Smooth muscle cell (in vitro differentiated cells): ENCODE measurements around the gene TBC1D5. TPM values are rescaled to one million over a fixed set of nuclear protein-coding genes. Genes with fewer than 3 reads are reported as not detected.
"Not testable (repeated sequence)": the region's sequence is repeated elsewhere in the genome, so short reads cannot be mapped to it uniquely, and the experiment has no call there.

Experiments used
- DNase-seq: peaks from one replicate; lab custom pipeline; 2025; ENCODE audit not compliant: unreplicated experiment; lab: John Stamatoyannopoulos, UW
- H2AFZ ChIP-seq: fragments of 200-600 bp; sonication (generic); 2 replicates; pipeline ENCODE4 v1.6.0; 2016; ENCODE audit warnings: antibody characterized with exemption, low read depth, mild to moderate bottlenecking
- H3F3A ChIP-seq: fragments of 200-600 bp; sonication (generic); 2 replicates; pipeline ENCODE4 v1.6.0; 2017; ENCODE audit warnings: antibody characterized with exemption, low read depth
- H3K27ac ChIP-seq: fragments of 200-600 bp; sonication (generic); 2 replicates; pipeline ENCODE4 v1.5.1; 2016; ENCODE audit warnings: low read depth, mild to moderate bottlenecking
- H3K27me3 ChIP-seq: fragments of 200-600 bp; sonication (generic); 2 replicates; pipeline ENCODE4 v1.6.1; 2016; ENCODE audit warnings: low read depth, mild to moderate bottlenecking
- H3K36me3 ChIP-seq: fragments of 200-600 bp; sonication (generic); 2 replicates; pipeline ENCODE4 v1.5.1; 2016; ENCODE audit warnings: low read depth
- H3K4me1 ChIP-seq: fragments of 200-600 bp; sonication (generic); 2 replicates; pipeline ENCODE4 v1.5.1; 2016; ENCODE audit warnings: low read depth
- H3K4me2 ChIP-seq: fragments of 200-600 bp; sonication (generic); 2 replicates; pipeline ENCODE4 v1.6.0; 2016; ENCODE audit warnings: mild to moderate bottlenecking
- H3K4me3 ChIP-seq: fragments of 200-600 bp; sonication (generic); 2 replicates; pipeline ENCODE4 v1.5.1; 2016; ENCODE audit warnings: mild to moderate bottlenecking
- H3K79me2 ChIP-seq: fragments of 200-600 bp; sonication (generic); 2 replicates; pipeline ENCODE4 v1.6.0; 2016; ENCODE audit warnings: low read depth, mild to moderate bottlenecking
- H3K9ac ChIP-seq: fragments of 200-600 bp; sonication (generic); 2 replicates; pipeline ENCODE4 v1.6.0; 2016; ENCODE audit warnings: low read depth
- H3K9me3 ChIP-seq: fragments of 200-600 bp; sonication (generic); replicated peaks from 2 replicates; pipeline ENCODE4 v1.5.1; 2016; ENCODE audit warnings: low read depth
- H4K20me1 ChIP-seq: fragments of 200-600 bp; sonication (generic); 2 replicates; pipeline ENCODE4 v1.6.0; 2016; ENCODE audit warnings: low read depth
- WGBS: methylation state at CpG from one replicate; pipeline ENCODE4 v1.1.7; 2016; ENCODE audit warnings: low lambda C conversion rate; 5-methylcytosine and 5-hydroxymethylcytosine counted together
- polyA plus RNA-seq: library from polyadenylated mRNA; unstranded; fragments of >200 nt; fragmentation: Nextera tagmentation; extraction: Ambion mirVana; gene quantifications from 2 replicates; pipeline ENCODE4 v1.2.1, GENCODE V29; 2016
- total RNA-seq: library from RNA; depleted of rRNA; stranded (reverse); fragments of >200 nt; gene quantifications from 2 replicates; pipeline ENCODE4 v1.2.3, GENCODE V29; 2014
- TF ChIP-seq, protein P1 (sequence below): fragments of 200-600 bp; sonication (generic); IDR thresholded peaks from 2 replicates; pipeline ENCODE4 v1.5.1; 2017; ENCODE audit warnings: borderline replicate concordance, mild to moderate bottlenecking, antibody characterized with exemption; ENCODE audit not compliant: insufficient read depth, poor library complexity, severe bottlenecking

Gene TBC1D5
- total and polyA plus RNA-seq, 2 experiments from 2014 or later = 14.6 to 35.3 TPM

DNA sequence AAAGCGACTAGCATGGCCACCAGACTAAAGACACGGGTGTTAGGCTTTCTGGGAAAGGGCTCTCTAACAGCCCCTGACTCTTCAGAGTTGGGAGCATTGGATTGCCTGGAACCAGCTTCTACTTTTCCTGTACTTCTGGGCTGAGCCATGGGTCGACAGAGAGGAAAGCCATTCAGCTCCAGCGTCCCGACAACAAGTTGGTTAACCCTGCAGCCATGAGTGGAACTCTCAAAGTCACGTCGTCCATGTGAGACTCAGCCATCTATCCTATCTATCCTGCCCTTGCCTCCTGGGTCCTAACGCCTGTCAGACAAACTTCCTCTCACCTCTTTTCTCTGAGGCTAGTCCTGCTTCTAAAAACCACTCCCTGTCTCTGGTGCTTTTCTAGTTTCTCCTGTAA, 32.6 kb upstream of the TBC1D5 start:
- no peaks in the 10 kb centered on the region for H3K4me1 ChIP-seq
- no peaks in the 10 kb centered on the region for H3K36me3 ChIP-seq
- 91% methylated on average over 8 of the region's 8 CpGs for WGBS
- no peak overlapping the region for H3K4me2 ChIP-seq
- H3K9ac ChIP-seq = no peak overlapping the region
- H2AFZ ChIP-seq = no peak overlapping the region
- no peak for DNase-seq
- no peaks in the 10 kb centered on the region for H3K27me3 ChIP-seq
- TF ChIP-seq, protein P1, sequence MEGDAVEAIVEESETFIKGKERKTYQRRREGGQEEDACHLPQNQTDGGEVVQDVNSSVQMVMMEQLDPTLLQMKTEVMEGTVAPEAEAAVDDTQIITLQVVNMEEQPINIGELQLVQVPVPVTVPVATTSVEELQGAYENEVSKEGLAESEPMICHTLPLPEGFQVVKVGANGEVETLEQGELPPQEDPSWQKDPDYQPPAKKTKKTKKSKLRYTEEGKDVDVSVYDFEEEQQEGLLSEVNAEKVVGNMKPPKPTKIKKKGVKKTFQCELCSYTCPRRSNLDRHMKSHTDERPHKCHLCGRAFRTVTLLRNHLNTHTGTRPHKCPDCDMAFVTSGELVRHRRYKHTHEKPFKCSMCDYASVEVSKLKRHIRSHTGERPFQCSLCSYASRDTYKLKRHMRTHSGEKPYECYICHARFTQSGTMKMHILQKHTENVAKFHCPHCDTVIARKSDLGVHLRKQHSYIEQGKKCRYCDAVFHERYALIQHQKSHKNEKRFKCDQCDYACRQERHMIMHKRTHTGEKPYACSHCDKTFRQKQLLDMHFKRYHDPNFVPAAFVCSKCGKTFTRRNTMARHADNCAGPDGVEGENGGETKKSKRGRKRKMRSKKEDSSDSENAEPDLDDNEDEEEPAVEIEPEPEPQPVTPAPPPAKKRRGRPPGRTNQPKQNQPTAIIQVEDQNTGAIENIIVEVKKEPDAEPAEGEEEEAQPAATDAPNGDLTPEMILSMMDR = no peak
- H3K79me2 ChIP-seq = no peaks in the 10 kb centered on the region
- no peaks in the 10 kb centered on the region for H3K9me3 ChIP-seq
- H3K27ac ChIP-seq = no peak overlapping the region
- H4K20me1 ChIP-seq = no peaks in the 10 kb centered on the region
- no peaks in the 10 kb centered on the region for H3F3A ChIP-seq
- H3K4me3 ChIP-seq = no peak overlapping the region

DNA sequence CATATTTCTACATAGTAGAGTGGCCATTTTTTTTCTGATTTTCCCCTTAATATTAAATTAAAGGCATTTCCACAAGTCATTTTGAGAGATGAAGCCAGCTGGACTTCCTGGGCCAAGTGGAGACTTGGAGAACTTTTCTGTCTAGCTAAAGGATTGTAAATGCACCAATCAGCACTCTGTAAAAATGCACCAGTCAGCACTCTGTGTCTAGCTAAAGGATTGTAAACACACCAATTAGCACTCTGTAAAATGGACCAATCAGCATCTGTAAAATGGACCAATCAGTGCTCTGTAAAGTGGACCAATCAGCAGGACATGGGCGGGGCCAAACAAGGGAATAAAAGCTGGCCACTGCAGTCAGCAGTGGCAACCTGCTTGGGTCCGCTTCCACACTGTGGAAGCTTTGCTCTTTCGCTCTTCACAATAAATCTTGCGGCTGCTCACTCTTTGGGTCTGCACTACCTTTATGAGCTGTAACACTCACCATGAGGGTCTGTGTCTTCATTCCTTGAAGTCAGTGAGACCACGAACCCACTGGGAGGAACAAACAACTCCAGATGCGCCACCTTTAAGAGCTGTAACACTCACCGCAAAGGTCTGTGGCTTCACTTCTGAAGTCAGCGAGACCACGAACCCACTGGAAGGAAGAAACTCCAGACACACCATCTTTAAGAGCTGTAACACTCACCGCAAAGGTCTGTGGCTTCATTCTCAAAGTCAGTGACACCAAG, 31.9 kb upstream of the TBC1D5 start:
- H3K4me1 ChIP-seq, H3K4me3 ChIP-seq, H3K27ac ChIP-seq, DNase-seq, H3F3A ChIP-seq, H3K36me3 ChIP-seq, H3K79me2 ChIP-seq, H3K4me2 ChIP-seq, H3K9ac ChIP-seq, H3K9me3 ChIP-seq, H3K27me3 ChIP-seq, H4K20me1 ChIP-seq, H2AFZ ChIP-seq: not testable (repeated sequence)
- WGBS = 95% methylated on average over 10 of the region's 10 CpGs

DNA sequence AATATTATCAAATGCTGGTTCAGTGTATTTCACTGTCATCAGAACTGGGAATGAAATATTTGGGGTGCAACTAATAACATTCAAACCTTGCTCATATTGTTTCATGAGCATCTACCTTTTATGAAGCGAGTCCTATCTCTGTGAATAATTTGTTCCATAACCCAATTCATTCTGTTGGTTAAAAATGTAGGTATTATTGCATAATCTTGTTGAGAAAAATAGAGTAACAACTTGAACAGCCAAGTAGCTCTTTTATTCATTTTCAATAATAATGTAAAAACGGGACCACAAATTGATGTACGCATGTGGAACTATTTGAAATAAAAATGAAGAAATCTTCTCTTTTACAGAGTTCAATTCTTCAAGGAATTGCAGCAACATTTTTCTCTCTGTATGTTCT, 30.1 kb upstream of the TBC1D5 start:
- Histone ChIP-seq H4K20me1 (no peaks in the 10 kb centered on the region), H3K79me2 (no peaks in the 10 kb centered on the region), H3K27ac (no peak overlapping the region), H3K4me1 (no peaks in the 10 kb centered on the region), H3K27me3 (no peaks in the 10 kb centered on the region), H3F3A (no peaks in the 10 kb centered on the region), H3K4me3 (no peak overlapping the region), H3K36me3 (no peaks in the 10 kb centered on the region), H3K9ac (no peak overlapping the region), H3K4me2 (no peak overlapping the region), H3K9me3 (no peaks in the 10 kb centered on the region), H2AFZ (no peak overlapping the region)
- 96% methylated on average over 3 of the region's 3 CpGs for WGBS
- TF ChIP-seq, protein P1 = no peak
- DNase-seq = no peak

DNA sequence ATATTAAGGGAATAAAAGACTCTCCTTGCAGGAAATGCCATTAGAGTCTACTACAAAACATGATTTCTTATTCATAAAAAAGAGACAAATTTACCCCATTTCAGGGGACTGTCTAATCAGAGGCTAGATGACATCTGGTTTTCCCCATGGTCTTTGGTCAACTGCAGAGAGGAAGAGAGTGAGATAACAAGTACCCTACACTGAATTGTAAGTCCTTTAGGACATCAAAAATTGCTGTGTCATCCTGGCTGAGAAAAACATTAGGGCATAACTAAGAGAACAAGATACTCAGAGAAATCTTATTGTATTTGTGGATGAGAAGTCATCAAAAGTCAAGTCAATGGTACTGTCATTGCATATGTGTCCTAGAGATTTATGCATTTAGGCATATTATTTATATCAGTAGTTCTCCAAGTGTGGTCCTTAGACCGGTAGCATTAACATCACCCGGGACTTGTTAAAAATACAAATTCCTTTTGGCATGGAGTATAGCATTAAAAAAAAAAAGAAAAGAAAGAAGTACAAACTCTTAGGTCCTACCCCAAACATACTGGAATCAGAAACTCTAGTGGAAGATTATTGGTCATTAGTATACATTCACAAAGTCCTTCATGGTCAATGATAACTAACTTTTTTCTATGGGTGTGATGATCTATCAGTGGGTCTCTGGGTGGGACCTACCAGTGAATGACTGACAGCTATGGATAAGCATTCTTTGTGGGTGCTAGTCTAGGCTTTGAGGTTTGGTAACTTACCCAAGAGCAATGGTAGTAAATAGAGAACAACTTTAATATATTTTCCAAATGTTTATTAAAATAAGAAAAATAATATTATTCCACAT, 29.0 kb upstream of the TBC1D5 start:
- H3K36me3 ChIP-seq = no peaks in the 10 kb centered on the region
- H2AFZ ChIP-seq = peak overlapping the region; percentile 84
- no peak overlapping the region for H3K4me2 ChIP-seq
- 93% methylated on average over 2 of the region's 2 CpGs for WGBS
- H3K79me2 ChIP-seq = no peaks in the 10 kb centered on the region
- no peaks in the 10 kb centered on the region for H3F3A ChIP-seq
- H3K9me3 ChIP-seq = no peaks in the 10 kb centered on the region
- H3K9ac ChIP-seq = no peak overlapping the region
- no peaks in the 10 kb centered on the region for H3K27me3 ChIP-seq
- no peaks in the 10 kb centered on the region for H4K20me1 ChIP-seq
- H3K27ac ChIP-seq = no peak overlapping the region
- H3K4me3 ChIP-seq = no peak overlapping the region
- no peak for DNase-seq
- no peaks in the 10 kb centered on the region for H3K4me1 ChIP-seq
- TF ChIP-seq, protein P1 = no peak
